CD14-positive monocyte (primary cell): Measurements from ENCODE around the gene ZNF439. TPM values are rescaled to one million over a fixed set of nuclear protein-coding genes. Genes with fewer than 3 reads are reported as not detected.

ENCODE experiments used
- DNase-seq, 3 donors: peaks; one replicate each; pipeline ENCODE4 v3.0.0-alpha.2; 2011 to 2022
- H2AFZ ChIP-seq: 2 replicates; pipeline ENCODE4 v1.6.0; 2012; ENCODE audit warnings: mild to moderate bottlenecking, low read depth, low read length, inconsistent platforms; ENCODE audit not compliant: insufficient read depth, poor library complexity, severe bottlenecking
- H3K27ac ChIP-seq, 2 donors: 1 replicate in 1 of 2; 2 replicates in 1 of 2; pipeline ENCODE4 v1.5.1; 2012 to 2013; ENCODE audit warnings: low read length in 2 of 2, control low read depth in 1 of 2, inconsistent platforms in 1 of 2, low read depth in 1 of 2, mild to moderate bottlenecking in 1 of 2
- H3K27me3 ChIP-seq, 2 donors: one replicate each; pipeline versions ENCODE4 v1.6.0 to v1.6.1; 2011 to 2013; ENCODE audit warnings: low read length in 2 of 2; ENCODE audit not compliant: control insufficient read depth in 2 of 2, insufficient read depth in 2 of 2
- H3K36me3 ChIP-seq, 2 donors: replicated peaks in 1 of 2; 1 replicate in 1 of 2; 2 replicates in 1 of 2; pipeline versions ENCODE4 v1.5.1 to v1.6.1; 2012 to 2013; ENCODE audit warnings: low read length in 2 of 2, control low read depth in 1 of 2, inconsistent platforms in 1 of 2, mild to moderate bottlenecking in 1 of 2; ENCODE audit not compliant: insufficient read depth in 2 of 2, control insufficient read depth in 1 of 2
- H3K4me1 ChIP-seq, 2 donors: 1 replicate in 1 of 2; 2 replicates in 1 of 2; pipeline versions ENCODE4 v1.5.1 to v1.6.1; 2012 to 2013; ENCODE audit warnings: low read length in 2 of 2, control low read depth in 1 of 2, inconsistent platforms in 1 of 2, mild to moderate bottlenecking in 1 of 2, moderate library complexity in 1 of 2; ENCODE audit not compliant: insufficient read depth in 2 of 2, control insufficient read depth in 1 of 2
- H3K4me2 ChIP-seq: replicated peaks from 2 replicates; pipeline ENCODE3; 2012; ENCODE audit warnings: low read length, moderate library complexity, mild to moderate bottlenecking; ENCODE audit not compliant: poor library complexity, severe bottlenecking; ENCODE audit errors: extremely low read depth
- H3K4me3 ChIP-seq, 3 experiments: fragments of 200-600 bp in 1 of 3; sonication (generic) in 1 of 3; replicated peaks in 1 of 3; 1 replicate in 2 of 3; 2 replicates in 1 of 3; pipeline ENCODE4 v1.5.1; 2011 to 2013; ENCODE audit warnings: low read length in 3 of 3, mild to moderate bottlenecking in 3 of 3, control low read depth in 2 of 3, low read depth in 2 of 3, inconsistent platforms in 1 of 3, moderate library complexity in 1 of 3
- H3K79me2 ChIP-seq: 2 replicates; pipeline ENCODE4 v1.6.0; 2012; ENCODE audit warnings: mild to moderate bottlenecking, control low read depth, inconsistent platforms, low read length, moderate library complexity; ENCODE audit not compliant: insufficient read depth
- H3K9ac ChIP-seq: 2 replicates; pipeline ENCODE4 v1.6.0; 2017; ENCODE audit warnings: low read length, mild to moderate bottlenecking; ENCODE audit not compliant: insufficient read depth, poor library complexity, severe bottlenecking
- H3K9me3 ChIP-seq, 2 donors: replicated peaks in 1 of 2; 1 replicate in 1 of 2; 2 replicates in 1 of 2; pipeline versions ENCODE4 v1.5.1 to v1.6.1; 2012 to 2013; ENCODE audit warnings: low read length in 2 of 2, control low read depth in 1 of 2; ENCODE audit not compliant: control insufficient read depth in 1 of 2, insufficient read depth in 1 of 2
- H4K20me1 ChIP-seq: 2 replicates; pipeline ENCODE4 v1.6.0; 2012; ENCODE audit warnings: mild to moderate bottlenecking, low read length, control low read depth, moderate library complexity; ENCODE audit not compliant: insufficient read depth
- H3K27ac Mint-ChIP-seq, 7 donors: one replicate each; pipeline ENCODE4 v1.8.0; 2020; ENCODE audit warnings: mild to moderate bottlenecking in 7 of 7, mixed read lengths in 7 of 7, moderate library complexity in 6 of 7, inconsistent platforms in 2 of 7
- H3K27me3 Mint-ChIP-seq, 3 donors: one replicate each; pipeline ENCODE4 v1.8.0; 2021 to 2022; ENCODE audit warnings: low read depth in 3 of 3, mild to moderate bottlenecking in 3 of 3, mixed read lengths in 3 of 3, moderate library complexity in 3 of 3, inconsistent platforms in 1 of 3
- H3K36me3 Mint-ChIP-seq, 2 donors: one replicate each; pipeline ENCODE4 v1.8.0; 2020; ENCODE audit warnings: mixed read lengths in 2 of 2, inconsistent platforms in 1 of 2, mild to moderate bottlenecking in 1 of 2
- H3K4me1 Mint-ChIP-seq: one replicate; pipeline ENCODE4 v1.8.0; 2020; ENCODE audit warnings: mild to moderate bottlenecking, mixed read lengths
- H3K4me3 Mint-ChIP-seq, 2 donors: one replicate each; pipeline ENCODE4 v1.8.0; 2020; ENCODE audit warnings: mild to moderate bottlenecking in 2 of 2, mixed read lengths in 2 of 2, moderate library complexity in 1 of 2
- H3K9me3 Mint-ChIP-seq, 7 donors: one replicate each; pipeline ENCODE4 v1.8.0; 2020 to 2022; ENCODE audit warnings: mixed read lengths in 7 of 7, mild to moderate bottlenecking in 6 of 7, moderate library complexity in 6 of 7, inconsistent platforms in 2 of 7
- CTCF ChIP-seq: fragments of 200-600 bp; IDR thresholded peaks from one replicate; pipeline ENCODE4 v1.8.0; 2022; ENCODE audit warnings: antibody characterized with exemption, mild to moderate bottlenecking
- WGBS: methylation state at CpG from one replicate; pipeline ENCODE4 v1.1.5; 2013; ENCODE audit warnings: missing lambda C conversion rate; ENCODE audit not compliant: insufficient coverage; 5-methylcytosine and 5-hydroxymethylcytosine counted together
- intact Hi-C, 2 donors: fragments of 100-400 bp; cut with micrococcal nuclease; formaldehyde crosslinking; loops; one replicate each; pipeline versions ENCODE4 v1.15.0 to v1.15.1; 2023
- polyA plus RNA-seq, 3 donors: library from polyadenylated mRNA; depleted of rRNA in 1 of 3; unstranded in 2 of 3; stranded (reverse) in 1 of 3; fragments of 300-500 nt in 2 of 3; fragments of >200 nt in 1 of 3; fragmentation: Illumina TruSeq in 2 of 3; gene quantifications; 1 replicate in 2 of 3; 2 replicates in 1 of 3; pipeline ENCODE4 v1.2.3, GENCODE V29; 2012 to 2021

ZNF439 gene
- polyA plus RNA-seq, 3 donors = 0.31 to 2.1 (median 0.82) TPM

DNA sequence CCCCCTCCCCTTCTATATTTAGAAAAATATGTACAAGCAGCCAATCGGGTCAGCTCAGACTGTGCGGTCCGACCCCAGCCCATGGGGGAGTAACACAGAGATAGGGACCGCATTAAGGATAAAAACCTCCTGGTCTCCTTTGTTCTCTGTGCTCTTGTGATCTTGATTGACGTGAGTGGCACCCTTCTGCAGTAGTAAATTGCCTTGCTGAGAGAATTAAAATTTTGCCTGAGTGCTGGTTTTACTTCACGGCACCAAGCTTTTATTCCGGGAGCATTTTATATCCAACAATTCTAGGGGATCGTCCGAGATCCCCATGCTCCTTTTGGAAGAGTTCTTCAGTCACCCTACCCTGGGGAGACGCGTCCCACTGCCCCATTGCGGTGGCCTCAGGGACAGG is 32.1 kb downstream of the ZNF439 start:
- Mint-ChIP-seq H3K4me1 (peaks cover 2% of the 10 kb centered on the region), H3K27ac (peak overlapping the region in 1 of 7 donors; percentile 60), H3K4me3 (no peak overlapping the region), H3K36me3 (no peaks in the 10 kb centered on the region), H3K9me3 (peaks cover 14 to 33% (median 25%) of the 10 kb centered on the region in 7 donors), H3K27me3 (peaks cover 2 to 9% (median 2%) of the 10 kb centered on the region in 3 donors)
- WGBS = 95% methylated on average over 10 of the region's 12 CpGs
- Histone ChIP-seq H3K36me3 (no peaks in the 10 kb centered on the region), H3K27me3 (no peaks in the 10 kb centered on the region), H3K9ac (no peak overlapping the region), H3K79me2 (no peaks in the 10 kb centered on the region), H2AFZ (no peak overlapping the region), H3K4me2 (no peak overlapping the region), H3K4me3 (no peak overlapping the region), H3K9me3 (peaks cover 10 to 22% of the 10 kb centered on the region in 2 donors), H3K27ac (no peak overlapping the region), H4K20me1 (no peaks in the 10 kb centered on the region), H3K4me1 (no peaks in the 10 kb centered on the region)
- TF ChIP-seq CTCF = no peak
- intact Hi-C loops = loop anchor here (2.0 to 5.0 kb wide), 2 partner anchors 83 to 262 kb away; partner anchors contain the start of gene ZNF491 (in 1 of the 2)
- no peak for DNase-seq

DNA sequence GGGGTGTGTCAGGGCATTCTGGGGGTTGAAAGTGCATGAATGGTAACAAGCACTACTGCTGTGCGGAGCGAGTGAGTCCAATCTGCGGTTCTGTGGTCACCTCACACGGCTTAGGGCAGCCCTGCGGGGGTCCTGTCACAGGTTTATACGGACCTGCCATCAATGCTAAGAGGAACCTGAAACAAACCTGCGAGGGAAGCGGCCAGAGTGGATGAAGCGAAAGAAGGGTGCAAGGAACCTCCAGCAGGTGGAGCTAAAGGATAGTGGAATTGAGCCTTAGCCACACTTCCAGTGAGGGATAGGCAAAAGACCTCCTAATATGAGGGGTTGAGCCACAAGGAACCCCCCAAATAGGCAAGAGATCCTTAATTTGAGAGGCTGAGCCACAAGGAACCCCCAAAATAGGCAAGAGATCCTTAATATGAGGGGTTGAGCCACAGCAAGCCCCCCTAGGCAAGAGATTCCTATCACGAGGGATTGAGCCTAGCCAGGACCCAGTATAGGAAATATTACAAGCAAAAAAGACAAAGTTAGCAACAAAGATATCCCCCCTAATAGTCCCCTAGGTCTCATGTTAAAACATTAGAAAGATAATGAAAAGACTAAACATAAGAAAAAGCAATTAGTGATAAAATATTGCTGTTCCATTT is 32.8 kb downstream of the ZNF439 start:
- H3K4me1 ChIP-seq = no peaks in the 10 kb centered on the region
- 9% methylated on average over 8 of the region's 10 CpGs for WGBS
- H3K79me2 ChIP-seq = no peaks in the 10 kb centered on the region
- H3K4me3 ChIP-seq = no peak overlapping the region
- no peak overlapping the region for H3K27ac ChIP-seq
- no peak overlapping the region for H3K9ac ChIP-seq
- H3K4me2 ChIP-seq = no peak overlapping the region
- Mint-ChIP-seq H3K27me3 (peaks cover 2 to 9% (median 2%) of the 10 kb centered on the region in 3 donors), H3K27ac (peak overlapping the region in 1 of 7 donors; percentile 60), H3K9me3 (peaks cover 15 to 37% (median 28%) of the 10 kb centered on the region in 7 donors), H3K4me1 (peaks cover 2% of the 10 kb centered on the region), H3K36me3 (no peaks in the 10 kb centered on the region), H3K4me3 (no peak overlapping the region)
- H3K36me3 ChIP-seq = no peaks in the 10 kb centered on the region
- peak; percentile 70 for TF ChIP-seq CTCF
- peak; percentile 36 to 66 (median 57) for DNase-seq
- no peaks in the 10 kb centered on the region for H4K20me1 ChIP-seq
- H2AFZ ChIP-seq = no peak overlapping the region
- no peaks in the 10 kb centered on the region for H3K27me3 ChIP-seq
- intact Hi-C loops = loop anchor here (2.0 to 5.0 kb wide), 2 partner anchors 84 to 262 kb away; partner anchors contain the start of gene ZNF491 (in 1 of the 2)
- H3K9me3 ChIP-seq = peaks cover 10 to 22% of the 10 kb centered on the region in 2 donors
